Hepatocyte (in vitro differentiated cells): ENCODE data around the gene IL12A.

Experiments used
- CTCF ChIP-seq: fragments of 200-600 bp; sonication (generic); IDR thresholded peaks from 2 replicates; pipeline ENCODE4 v1.5.1; 2016; ENCODE audit warnings: antibody characterized with exemption, mild to moderate bottlenecking; ENCODE audit not compliant: poor library complexity
- EZH2 ChIP-seq: fragments of 200-600 bp; sonication (generic); IDR thresholded peaks from 2 replicates; pipeline ENCODE4 v1.6.1; 2016; ENCODE audit warnings: antibody characterized with exemption, mild to moderate bottlenecking, borderline replicate concordance
- EZH2phosphoT487 ChIP-seq: fragments of 200-600 bp; sonication (generic); IDR thresholded peaks from one replicate; pipeline ENCODE4 v1.6.1; 2018; ENCODE audit warnings: antibody characterized with exemption, mild to moderate bottlenecking, low read depth, moderate library complexity; ENCODE audit not compliant: unreplicated experiment, severe bottlenecking

- TF ChIP-seq CTCF (no peak), EZH2phosphoT487 (no peak), EZH2 (no peak)
Observed at GRCh38 chr3:159989973-159990846, 1.6 kb downstream of the IL12A start.
